ENCODE measurements around the gene NDFIP2. TPM values are rescaled to one million over a fixed set of nuclear protein-coding genes. Genes with fewer than 3 reads are reported as not detected.
A peak's percentile ranks its signal among the peaks of the same experiment; 100 is the strongest.

The NDFIP2 gene
- polyA plus RNA-seq, 1 of the 3 experiments (the other 2 are of a cell fraction): 21.4 TPM

- TF ChIP-seq ELF1 (IDR thresholded peaks at IDR 0.05) (no peak), FOXJ3 (CRISPR knock-in tag; IDR thresholded peaks at IDR 0.05) (no peak), RAD21 (IDR thresholded peaks at IDR 0.05; ENCODE audit: low read length) (no peak)
These were observed 59.5 kb downstream of the NDFIP2 start (continued) for GRCh38 chr13:79540504-79540903.

- no peaks in the 10 kb centered on the region for H3K27me3 ChIP-seq (ENCODE audit: insufficient read depth)
- no peaks in the 10 kb centered on the region for H4K20me1 ChIP-seq (ENCODE audit: insufficient read depth)
- peaks cover 0 to 3% of the 10 kb centered on the region in 2 experiments; a peak in 2 of 4 replicates for H3K4me1 ChIP-seq (ENCODE audit: control insufficient read depth in 1 of 2, insufficient read depth in 2 of 2, low read depth in 1 of 2, low read length in 1 of 2)
- CTCF ChIA-PET: interaction anchor here (0.6 to 8.0 kb wide), 20 partner anchors 8 to 1028 kb away, joined by 3 to 99 read pairs (median 4); no protein-coding TSS in a partner anchor
- peaks cover 4% of the 10 kb centered on the region for H3F3A ChIP-seq (replicated peaks; ENCODE audit: insufficient read depth)
- H3K36me3 ChIP-seq (replicated peaks in 1 of 2; ENCODE audit: control insufficient read depth in 1 of 2, insufficient read depth in 2 of 2, low read length in 1 of 2): peaks cover 6 to 10% of the 10 kb centered on the region in 2 experiments
- peak; percentile 21 for DNase-seq
- TF ChIP-seq MEF2A (IDR thresholded peaks at IDR 0.05; ENCODE audit: borderline replicate concordance, low read depth) (no peak), JUND (IDR thresholded peaks at IDR 0.05) (no peak), REST (IDR thresholded peaks at IDR 0.05; ENCODE audit: low read depth, low read length) (no peak), SIN3A (IDR thresholded peaks at IDR 0.05; ENCODE audit: borderline replicate concordance, low read depth, low read length) (no peak), SMC3 (IDR thresholded peaks at IDR 0.05; ENCODE audit: low read depth, low read length) (peak; percentile 80), TEAD4 (IDR thresholded peaks at IDR 0.05; ENCODE audit: borderline replicate concordance, insufficient read depth) (no peak), NRF1 (IDR thresholded peaks at IDR 0.05; ENCODE audit: low read depth, low read length) (no peak), EZH2phosphoT487 (IDR thresholded peaks at IDR 0.05; ENCODE audit: borderline replicate concordance, low read depth) (no peak), RXRA (IDR thresholded peaks at IDR 0.05; ENCODE audit: borderline replicate concordance, low read depth) (no peak), TAF1 (IDR thresholded peaks at IDR 0.05; ENCODE audit: borderline replicate concordance, low read depth, low read length) (no peak), RAD21 (IDR thresholded peaks at IDR 0.05; ENCODE audit: low read length) (peak; percentile 92), RCOR1 (IDR thresholded peaks at IDR 0.05; ENCODE audit: low read length) (no peak), FOXM1 (IDR thresholded peaks at IDR 0.05; ENCODE audit: low read depth) (no peak), YY1 (IDR thresholded peaks at IDR 0.05; ENCODE audit: low read depth) (no peak), NFIC (IDR thresholded peaks at IDR 0.05; ENCODE audit: borderline replicate concordance) (no peak), FOSL2 (IDR thresholded peaks at IDR 0.05; ENCODE audit: borderline replicate concordance, low read depth) (no peak), EP300 (IDR thresholded peaks at IDR 0.05; ENCODE audit: borderline replicate concordance in 1 of 2, low read depth in 1 of 2, low read length in 1 of 2) (no peak), CHD2 (IDR thresholded peaks at IDR 0.05; ENCODE audit: low read length, partially characterized antibody) (no peak), USF1 (IDR thresholded peaks at IDR 0.05; ENCODE audit: borderline replicate concordance, low read depth) (no peak)
- TF ChIP-seq, protein P1, sequence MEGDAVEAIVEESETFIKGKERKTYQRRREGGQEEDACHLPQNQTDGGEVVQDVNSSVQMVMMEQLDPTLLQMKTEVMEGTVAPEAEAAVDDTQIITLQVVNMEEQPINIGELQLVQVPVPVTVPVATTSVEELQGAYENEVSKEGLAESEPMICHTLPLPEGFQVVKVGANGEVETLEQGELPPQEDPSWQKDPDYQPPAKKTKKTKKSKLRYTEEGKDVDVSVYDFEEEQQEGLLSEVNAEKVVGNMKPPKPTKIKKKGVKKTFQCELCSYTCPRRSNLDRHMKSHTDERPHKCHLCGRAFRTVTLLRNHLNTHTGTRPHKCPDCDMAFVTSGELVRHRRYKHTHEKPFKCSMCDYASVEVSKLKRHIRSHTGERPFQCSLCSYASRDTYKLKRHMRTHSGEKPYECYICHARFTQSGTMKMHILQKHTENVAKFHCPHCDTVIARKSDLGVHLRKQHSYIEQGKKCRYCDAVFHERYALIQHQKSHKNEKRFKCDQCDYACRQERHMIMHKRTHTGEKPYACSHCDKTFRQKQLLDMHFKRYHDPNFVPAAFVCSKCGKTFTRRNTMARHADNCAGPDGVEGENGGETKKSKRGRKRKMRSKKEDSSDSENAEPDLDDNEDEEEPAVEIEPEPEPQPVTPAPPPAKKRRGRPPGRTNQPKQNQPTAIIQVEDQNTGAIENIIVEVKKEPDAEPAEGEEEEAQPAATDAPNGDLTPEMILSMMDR (IDR thresholded peaks at IDR 0.05): peak; percentile 89
- TF ChIP-seq, protein P2, sequence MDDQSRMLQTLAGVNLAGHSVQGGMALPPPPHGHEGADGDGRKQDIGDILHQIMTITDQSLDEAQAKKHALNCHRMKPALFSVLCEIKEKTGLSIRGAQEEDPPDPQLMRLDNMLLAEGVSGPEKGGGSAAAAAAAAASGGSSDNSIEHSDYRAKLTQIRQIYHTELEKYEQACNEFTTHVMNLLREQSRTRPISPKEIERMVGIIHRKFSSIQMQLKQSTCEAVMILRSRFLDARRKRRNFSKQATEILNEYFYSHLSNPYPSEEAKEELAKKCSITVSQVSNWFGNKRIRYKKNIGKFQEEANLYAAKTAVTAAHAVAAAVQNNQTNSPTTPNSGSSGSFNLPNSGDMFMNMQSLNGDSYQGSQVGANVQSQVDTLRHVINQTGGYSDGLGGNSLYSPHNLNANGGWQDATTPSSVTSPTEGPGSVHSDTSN (IDR thresholded peaks at IDR 0.05): no peak
- H3K79me2 ChIP-seq (ENCODE audit: insufficient read depth): no peaks in the 10 kb centered on the region
- H3K9me2 ChIP-seq: no peaks in the 10 kb centered on the region
- peak overlapping the region in 1 of 2 experiments; percentile 16; a peak in 1 of 4 replicates for H3K27ac ChIP-seq (ENCODE audit: low read depth in 2 of 2, low read length in 1 of 2)
- H3K4me3 ChIP-seq (ENCODE audit: low read depth in 2 of 2, low read length in 1 of 2): no peak overlapping the region; a peak in 1 of 4 replicates
- POLR2A ChIA-PET: no interaction called here
- no peak overlapping the region for H3K9ac ChIP-seq
- H2AFZ ChIP-seq (ENCODE audit: low read depth): no peak overlapping the region
- 0% methylated on average over 1 of the region's 1 CpG for WGBS (ENCODE audit: low lambda C conversion rate)
- no peaks in the 10 kb centered on the region for H3K9me3 ChIP-seq
- no peak overlapping the region for H3K4me2 ChIP-seq
These were observed 60.6 kb downstream of the NDFIP2 start for GRCh38 chr13:79541426-79542049.
